Measurements from ENCODE around the gene TNFAIP2.

The TNFAIP2 gene

GRCh38 chr14:103090481-103091020 is 32.7 kb upstream of the TNFAIP2 start:
- H3K9me2 ChIP-seq (replicated peaks; ENCODE audit: insufficient read depth, low read length) = no peaks in the 10 kb centered on the region
- no peak overlapping the region for H3K27ac ChIP-seq (ENCODE audit: low read length)
- H3K79me2 ChIP-seq (ENCODE audit: low read length) = no peaks in the 10 kb centered on the region
- TF ChIP-seq CTCF (IDR thresholded peaks at IDR 0.05; ENCODE audit: low read length) (no peak), EZH2phosphoT487 (IDR thresholded peaks at IDR 0.05; ENCODE audit: low read length) (no peak), EZH2 (optimal IDR thresholded peaks at IDR 0.05; ENCODE audit: low read depth, low read length) (no peak)
- no peak overlapping the region for H3K4me3 ChIP-seq (ENCODE audit: low read length)
- no peak overlapping the region for H3K4me2 ChIP-seq (ENCODE audit: low read depth, low read length)
- DNase-seq = no peak
- no peaks in the 10 kb centered on the region for H3K36me3 ChIP-seq (replicated peaks; ENCODE audit: insufficient read depth, low read length)
- no peak overlapping the region for H2AFZ ChIP-seq (ENCODE audit: low read length)
- H3K4me1 ChIP-seq (ENCODE audit: low read length) = no peaks in the 10 kb centered on the region
- H3K27me3 ChIP-seq (replicated peaks; ENCODE audit: insufficient read depth, low read length) = no peaks in the 10 kb centered on the region
- no peaks in the 10 kb centered on the region for H3K9me3 ChIP-seq (replicated peaks; ENCODE audit: insufficient read depth, low read length)
- no peaks in the 10 kb centered on the region for H3F3A ChIP-seq (ENCODE audit: insufficient read depth, low read length)
- H4K20me1 ChIP-seq (ENCODE audit: insufficient read depth, low read length) = no peaks in the 10 kb centered on the region
- no peak overlapping the region for H3K9ac ChIP-seq (ENCODE audit: low read length)

GRCh38 chr14:103091041-103091882 is 32.0 kb upstream of the TNFAIP2 start:
- Histone ChIP-seq H3F3A (ENCODE audit: insufficient read depth, low read length) (no peaks in the 10 kb centered on the region), H3K4me3 (ENCODE audit: low read length) (peak overlapping the region; percentile 31; the same call in 1 of the 2 replicates), H3K9ac (ENCODE audit: low read length) (no peak overlapping the region), H3K9me2 (replicated peaks; ENCODE audit: insufficient read depth, low read length) (no peaks in the 10 kb centered on the region), H4K20me1 (ENCODE audit: insufficient read depth, low read length) (no peaks in the 10 kb centered on the region), H3K27ac (ENCODE audit: low read length) (no peak overlapping the region), H3K9me3 (replicated peaks; ENCODE audit: insufficient read depth, low read length) (no peaks in the 10 kb centered on the region), H3K4me1 (ENCODE audit: low read length) (no peaks in the 10 kb centered on the region), H3K79me2 (ENCODE audit: low read length) (no peaks in the 10 kb centered on the region), H3K36me3 (replicated peaks; ENCODE audit: insufficient read depth, low read length) (no peaks in the 10 kb centered on the region), H3K4me2 (ENCODE audit: low read depth, low read length) (peak overlapping the region; percentile 66; the same call in 1 of the 2 replicates), H2AFZ (ENCODE audit: low read length) (0 out of 2 replicates have a peak overlapping the region, but pooled peaks have one; percentile 27), H3K27me3 (replicated peaks; ENCODE audit: insufficient read depth, low read length) (no peaks in the 10 kb centered on the region)
- TF ChIP-seq CTCF (IDR thresholded peaks at IDR 0.05; ENCODE audit: low read length) (peak; percentile 27), EZH2phosphoT487 (IDR thresholded peaks at IDR 0.05; ENCODE audit: low read length) (no peak), EZH2 (optimal IDR thresholded peaks at IDR 0.05; ENCODE audit: low read depth, low read length) (no peak)
- peak; percentile 53 for DNase-seq

- no peaks in the 10 kb centered on the region for H3F3A ChIP-seq (ENCODE audit: insufficient read depth, low read length)
- DNase-seq = no peak
- H2AFZ ChIP-seq (ENCODE audit: low read length) = no peak overlapping the region
- H3K4me2 ChIP-seq (ENCODE audit: low read depth, low read length) = peak overlapping the region; percentile 43; the same call in 1 of the 2 replicates
- no peaks in the 10 kb centered on the region for H3K4me1 ChIP-seq (ENCODE audit: low read length)
- no peaks in the 10 kb centered on the region for H4K20me1 ChIP-seq (ENCODE audit: insufficient read depth, low read length)
- H3K27me3 ChIP-seq (replicated peaks; ENCODE audit: insufficient read depth, low read length) = no peaks in the 10 kb centered on the region
- no peaks in the 10 kb centered on the region for H3K36me3 ChIP-seq (replicated peaks; ENCODE audit: insufficient read depth, low read length)
- H3K4me3 ChIP-seq (ENCODE audit: low read length) = peak overlapping the region; percentile 31; the same call in 1 of the 2 replicates
- H3K9me3 ChIP-seq (replicated peaks; ENCODE audit: insufficient read depth, low read length) = no peaks in the 10 kb centered on the region
- TF ChIP-seq CTCF (IDR thresholded peaks at IDR 0.05; ENCODE audit: low read length) = no peak
- H3K9me2 ChIP-seq (replicated peaks; ENCODE audit: insufficient read depth, low read length) = no peaks in the 10 kb centered on the region
- H3K27ac ChIP-seq (ENCODE audit: low read length) = no peak overlapping the region
- no peaks in the 10 kb centered on the region for H3K79me2 ChIP-seq (ENCODE audit: low read length)
- no peak overlapping the region for H3K9ac ChIP-seq (ENCODE audit: low read length)
Measured at GRCh38 chr14:103091883-103092222, 31.4 kb upstream of the TNFAIP2 start.
